NCI-H82 treated with DMSO at 0.1 percent for 48 hours (cell line): ENCODE measurements around the gene CLCN6.
"Not testable (repeated sequence)": the region's sequence is repeated elsewhere in the genome, so short reads cannot be mapped to it uniquely, and the experiment has no call there.

Experiments used
- DNase-seq: peaks from one replicate; lab custom pipeline; 2025; ENCODE audit not compliant: unreplicated experiment; lab: John Stamatoyannopoulos, UW

Gene CLCN6

DNA sequence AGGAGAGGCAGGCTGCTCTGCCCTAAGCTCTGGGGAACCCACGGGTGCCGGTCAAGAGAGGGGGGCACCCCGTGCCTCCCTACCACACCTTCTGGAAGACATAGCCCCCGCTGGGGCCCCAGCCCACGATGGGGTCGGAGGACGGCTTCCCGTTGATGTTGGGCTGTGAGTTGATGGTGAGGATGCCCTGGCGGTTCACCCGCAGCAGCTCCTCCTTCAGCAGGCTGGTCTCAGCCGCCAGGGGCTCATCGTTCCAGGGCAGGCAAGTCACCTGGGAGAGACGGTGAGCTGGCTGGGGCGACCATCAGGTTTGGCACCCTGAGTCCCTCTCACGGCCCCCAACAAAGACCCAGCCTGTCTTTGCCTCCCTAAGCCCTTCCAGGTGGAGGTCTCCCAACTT is 12.2 kb upstream of the CLCN6 start:
- no peak for DNase-seq

DNA sequence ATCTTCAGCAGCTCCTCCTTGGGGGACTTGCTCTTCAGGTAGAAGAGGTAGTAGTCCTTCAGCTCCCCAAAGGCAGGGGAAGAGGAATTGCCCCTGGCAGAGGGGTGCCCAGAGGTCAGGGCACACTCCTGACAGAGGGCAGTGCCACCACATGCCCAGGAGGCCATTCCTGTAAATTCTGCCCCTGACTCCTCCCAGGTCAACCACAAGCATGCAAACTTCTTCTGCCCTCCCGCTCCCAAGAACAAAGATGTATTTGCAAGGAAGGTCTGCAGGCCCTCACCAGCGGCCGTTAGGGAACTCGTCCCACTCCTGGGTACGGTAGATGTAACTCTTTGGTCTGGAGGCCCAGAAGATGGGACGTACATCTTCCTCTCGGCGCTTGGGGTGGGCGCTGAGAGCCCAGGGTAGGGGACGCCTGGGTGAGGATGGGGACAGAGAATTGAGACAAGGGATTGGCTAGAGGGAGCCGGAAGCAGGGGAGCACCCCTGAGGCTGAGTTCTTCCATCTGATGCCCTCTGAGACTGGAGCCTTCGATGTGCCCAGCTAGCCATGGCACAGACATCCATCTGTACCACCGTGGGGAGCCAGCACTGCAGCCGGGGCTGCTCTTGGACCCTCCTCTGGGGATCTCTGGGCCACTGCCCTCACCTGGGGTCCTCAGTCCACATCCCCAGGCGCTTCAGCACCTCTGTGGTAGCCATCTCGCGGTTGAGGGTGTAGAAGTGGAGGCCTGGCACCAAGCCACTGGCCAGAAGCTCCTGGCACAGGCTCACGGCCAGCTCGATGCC is 11.3 kb upstream of the CLCN6 start:
- no peak for DNase-seq

GRCh38 chr1:11795238-11795890 is 10.6 kb upstream of the CLCN6 start:
- DNase-seq: no peak

DNA sequence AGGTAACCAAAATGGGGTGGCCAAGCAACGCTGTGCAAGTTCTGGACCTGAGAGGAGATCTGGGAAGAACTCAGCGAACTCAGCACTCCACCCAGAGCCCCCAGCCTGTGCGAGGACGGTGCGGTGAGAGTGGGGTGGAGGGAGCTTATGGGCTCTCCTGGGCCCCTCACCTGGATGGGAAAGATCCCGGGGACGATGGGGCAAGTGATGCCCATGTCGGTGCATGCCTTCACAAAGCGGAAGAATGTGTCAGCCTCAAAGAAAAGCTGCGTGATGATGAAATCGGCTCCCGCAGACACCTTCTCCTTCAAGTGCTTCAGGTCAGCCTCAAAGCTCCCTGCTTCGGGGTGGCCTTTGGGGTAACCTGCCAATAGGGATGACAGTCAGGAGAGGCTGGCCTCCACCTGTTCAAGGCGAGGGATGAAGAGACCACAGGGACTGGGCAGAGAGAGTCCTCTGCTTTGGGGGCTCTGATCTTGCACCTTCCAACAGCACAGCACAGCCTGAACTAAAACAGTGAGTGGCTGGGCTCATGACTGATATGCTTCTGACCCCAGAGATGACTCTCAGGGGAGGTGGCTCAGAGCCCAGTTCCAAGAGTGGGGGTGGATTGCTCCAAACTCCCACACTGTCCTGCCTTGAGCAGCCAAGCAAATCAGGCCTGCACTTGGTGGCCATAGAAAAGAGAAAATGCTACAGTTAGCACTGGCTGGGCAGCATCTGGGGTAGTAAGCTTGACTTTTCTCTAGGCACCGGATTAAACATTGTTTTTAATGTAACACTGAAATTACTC is 9.8 kb upstream of the CLCN6 start:
- no peak for DNase-seq

DNA sequence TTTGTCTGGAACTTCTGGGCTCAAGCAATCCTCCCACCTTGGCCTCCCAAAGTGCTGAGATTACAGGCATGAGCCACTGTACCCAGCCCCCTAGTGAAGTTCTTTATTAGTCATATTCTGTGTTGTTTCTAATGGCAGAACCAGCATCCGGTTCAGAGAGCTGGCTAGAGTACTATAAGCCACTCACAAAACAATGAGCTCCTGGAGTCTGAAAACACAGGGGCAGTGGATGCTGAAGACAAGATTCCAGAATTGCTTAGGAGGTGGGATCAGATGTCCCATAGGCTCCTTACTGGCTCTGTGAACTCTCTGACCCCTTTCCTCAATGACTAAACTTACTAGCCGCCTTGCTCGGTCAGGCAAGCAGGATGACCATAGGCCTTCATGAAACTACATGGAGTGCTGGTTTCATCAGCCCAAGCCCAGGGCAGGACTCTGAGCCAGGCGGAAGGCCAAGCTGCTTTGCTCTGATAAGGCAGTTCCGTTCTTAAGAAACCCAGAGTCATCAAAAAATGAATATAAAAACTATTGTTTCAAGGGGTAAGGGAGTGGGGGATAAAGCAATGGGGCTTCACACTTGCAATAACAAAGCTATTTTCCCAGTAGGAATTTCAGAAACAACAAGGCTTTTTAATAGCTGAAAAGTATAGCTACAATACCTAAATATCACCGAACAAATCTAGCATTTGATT is 8.3 kb upstream of the CLCN6 start:
- no peak for DNase-seq

DNA sequence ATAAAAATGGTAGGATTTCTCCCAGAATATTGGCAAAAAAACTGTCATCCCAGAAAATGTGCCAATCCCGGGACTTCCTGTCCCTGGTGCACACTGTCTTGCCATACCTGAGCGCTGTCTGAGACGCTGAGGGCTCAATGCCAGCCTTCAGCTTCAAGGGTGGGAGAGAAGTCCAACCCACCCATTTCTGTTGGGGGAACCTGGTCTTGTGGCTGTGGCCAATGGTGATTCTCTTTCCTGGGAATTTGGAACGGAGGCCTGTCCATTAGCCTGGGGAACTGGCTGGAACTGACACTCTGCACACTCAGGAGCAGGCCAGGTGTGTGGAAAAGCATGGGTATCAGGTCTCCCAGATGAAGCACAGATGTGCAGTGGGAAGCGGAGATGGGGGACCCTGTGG is 6.9 kb upstream of the CLCN6 start:
- no peak for DNase-seq

GRCh38 chr1:11799896-11800295 is 6.1 kb upstream of the CLCN6 start:
- DNase-seq: no peak

GRCh38 chr1:11800391-11800755 is 5.6 kb upstream of the CLCN6 start:
- DNase-seq: no peak

DNA sequence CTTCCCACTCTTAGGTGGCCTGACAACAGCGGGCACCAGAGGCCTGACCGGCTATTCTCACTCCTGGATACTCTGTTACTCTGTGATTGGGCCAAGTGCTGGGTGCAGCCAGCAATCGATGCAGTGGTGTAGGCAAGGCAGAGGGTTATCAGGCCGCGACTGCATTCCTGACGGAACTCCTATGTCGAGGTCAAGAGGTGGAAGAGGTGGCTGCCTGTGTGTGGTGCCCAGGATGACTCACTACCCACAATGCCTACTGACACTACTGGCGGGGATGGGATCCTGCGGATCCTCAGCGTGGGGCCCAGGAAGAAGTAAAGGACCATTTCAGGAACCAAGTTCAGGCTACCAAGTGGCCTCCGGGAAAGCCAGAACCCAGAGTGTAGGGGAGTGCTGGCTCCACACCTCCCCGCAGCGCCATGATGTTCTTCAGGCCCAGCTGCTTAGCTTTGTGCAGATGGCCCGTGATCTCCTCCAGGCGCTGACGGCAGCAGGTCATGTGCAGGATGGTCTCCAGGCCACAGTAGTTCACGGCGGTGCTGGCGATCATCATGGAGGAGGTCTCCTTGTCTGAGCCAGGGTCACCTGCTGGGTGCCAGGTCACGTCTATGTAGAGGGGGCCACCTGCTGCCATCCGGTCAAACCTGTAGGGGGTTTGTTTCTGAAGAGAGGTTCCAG is 5.1 kb upstream of the CLCN6 start:
- DNase-seq: no peak

GRCh38 chr1:11802616-11802972 is 3.4 kb upstream of the CLCN6 start:
- DNase-seq: no peak

DNA sequence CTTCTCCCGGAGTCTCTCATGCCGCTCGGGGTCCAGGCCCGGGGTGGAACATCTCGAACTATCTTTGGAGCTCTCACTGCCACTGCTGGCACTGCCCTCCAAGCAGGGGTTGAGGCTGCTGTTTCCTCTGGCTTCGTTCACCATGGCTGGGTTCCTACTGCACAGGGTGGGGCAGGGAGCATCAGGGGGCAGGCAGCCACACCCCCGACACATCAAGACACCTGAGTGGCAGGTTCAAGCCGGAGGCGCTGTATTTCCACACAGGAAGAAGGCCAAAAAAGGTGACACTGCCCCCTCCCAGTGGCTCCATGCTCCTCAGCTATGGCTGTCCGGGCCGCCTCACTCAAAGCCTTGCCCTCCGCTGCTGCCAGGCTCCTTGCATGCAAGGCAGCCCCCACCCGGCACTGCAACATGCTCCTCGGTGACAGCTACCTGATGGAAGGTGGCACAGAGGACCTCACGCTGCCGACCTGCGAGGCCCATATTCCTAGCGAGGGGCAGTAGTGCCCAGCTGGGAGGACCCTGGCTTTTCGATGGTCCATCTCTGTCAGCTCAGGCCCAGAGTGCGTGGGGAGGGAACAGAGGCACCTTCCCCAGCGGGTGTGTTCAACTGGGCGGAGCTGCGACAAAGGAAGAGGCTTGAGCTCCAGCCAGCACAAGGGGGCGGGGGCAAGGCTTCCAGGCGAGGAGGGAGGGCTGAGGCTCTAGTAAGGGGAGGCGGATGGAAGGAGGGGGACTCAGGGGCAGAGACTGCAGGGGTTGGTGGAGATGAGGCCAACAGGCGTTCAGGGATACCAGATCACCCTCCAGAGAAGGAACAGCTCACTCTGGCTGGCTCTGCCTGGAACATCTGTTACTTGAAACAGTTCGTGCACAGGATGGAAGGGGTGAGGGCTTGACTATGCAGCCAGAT is 2.8 kb upstream of the CLCN6 start:
- DNase-seq: peak; percentile 94

- not testable (repeated sequence) for DNase-seq
These were observed 1.9 kb upstream of the CLCN6 start for GRCh38 chr1:11803924-11804665.

DNA sequence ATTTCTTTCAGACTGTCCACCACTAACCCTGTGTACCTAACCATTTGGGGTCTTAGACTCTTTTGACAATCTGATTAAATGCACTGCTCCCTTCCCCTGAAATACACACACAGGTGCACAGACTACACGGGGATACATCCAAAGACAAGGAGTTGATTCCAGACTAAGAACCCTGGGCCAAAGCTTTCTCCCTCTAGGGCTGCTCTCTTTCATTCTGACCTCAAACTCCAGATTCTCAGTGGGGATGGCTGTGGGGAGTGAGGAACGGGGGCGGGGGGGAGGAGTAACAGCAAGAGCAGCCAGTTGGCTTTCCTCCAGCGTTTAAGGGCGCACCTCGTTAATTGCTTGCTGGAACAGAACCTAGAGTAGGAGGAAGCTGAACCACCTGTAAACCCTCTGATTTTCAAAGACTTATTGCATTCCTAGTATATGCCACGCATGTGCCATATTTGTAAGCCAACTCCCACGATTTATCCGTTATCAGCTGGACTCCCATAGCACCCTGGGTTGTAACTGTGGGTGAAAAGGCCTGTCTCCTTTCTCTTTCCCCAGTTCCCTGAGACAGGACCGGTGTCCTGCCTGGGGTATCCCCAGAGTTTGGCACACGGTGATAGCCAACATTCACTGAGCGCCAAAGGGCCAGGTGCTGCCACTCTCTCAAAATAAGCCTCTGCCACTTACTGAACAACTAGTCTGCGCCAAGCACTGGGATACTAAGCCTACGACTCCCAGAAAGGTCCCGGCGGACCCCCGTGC is 1.1 kb upstream of the CLCN6 start:
- no peak for DNase-seq

- peak; percentile 75 for DNase-seq
These were observed 431 bp downstream of the CLCN6 start for GRCh38 chr1:11806307-11806936.

DNA sequence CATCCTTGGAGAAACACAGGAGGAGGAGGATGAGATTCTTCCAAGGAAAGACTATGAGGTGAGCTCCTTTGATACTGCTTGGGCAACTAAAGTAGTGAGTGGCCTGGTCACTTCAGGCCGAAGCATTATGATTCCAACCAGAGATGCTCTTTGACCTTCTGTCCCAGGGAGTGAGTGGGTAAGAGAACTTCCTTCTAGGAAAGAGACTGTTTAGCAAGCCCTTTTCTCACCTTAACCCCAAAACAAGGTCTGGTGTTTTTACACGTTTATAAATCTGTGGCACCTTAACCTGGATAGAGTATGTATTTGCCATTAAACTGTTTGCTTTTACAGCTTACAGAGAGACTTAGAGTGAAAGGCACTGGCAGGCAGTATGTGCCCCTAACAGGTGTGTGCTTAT is 1.1 kb downstream of the CLCN6 start:
- DNase-seq: no peak

GRCh38 chr1:11813021-11813420 is 7.0 kb downstream of the CLCN6 start:
- DNase-seq: no peak

- no peak for DNase-seq
These were observed 11.2 kb downstream of the CLCN6 start for GRCh38 chr1:11817192-11817591.

DNA sequence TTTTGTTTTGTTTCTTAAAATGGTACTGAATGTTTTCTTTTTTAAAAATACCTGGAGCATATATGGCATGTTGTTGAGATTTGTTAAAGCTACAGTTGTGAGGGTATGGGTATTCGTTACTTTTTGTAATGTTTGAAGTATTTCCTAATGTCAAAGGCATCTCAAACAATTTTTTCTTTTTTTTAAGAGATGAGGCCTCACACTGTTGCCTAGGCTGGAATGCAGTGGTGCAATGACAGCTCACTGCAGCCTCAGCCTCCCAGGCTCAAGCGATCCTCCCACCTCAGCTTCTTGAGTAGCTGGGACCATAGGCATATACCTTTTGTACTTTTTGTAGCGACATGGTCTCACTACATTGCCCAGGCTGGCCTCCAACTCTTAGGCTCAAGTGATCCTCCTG is 16.1 kb downstream of the CLCN6 start:
- DNase-seq: no peak
